B cell (primary cell): ENCODE data around the gene NPL. TPM values are rescaled to one million over a fixed set of nuclear protein-coding genes. Genes with fewer than 3 reads are reported as not detected.

Experiments used
- ATAC-seq: fragments of 200-7000 bp; cut with Tn5 transposase; one replicate; pipeline ENCODE4 v1.10.0; 2021; ENCODE audit warnings: low read depth, mild to moderate bottlenecking, moderate number of reproducible peaks, moderate library complexity
- CTCF ChIA-PET: fragments of 350-600 bp; sonication (Branson Sonifier 250); formaldehyde crosslinking; loops from one replicate; lab custom pipeline; 2021; ENCODE audit warnings: antibody characterized with exemption, inconsistent platforms; lab: Charles Lee
- POLR2A ChIA-PET: fragments of 350-600 bp; sonication (Branson Sonifier 250); formaldehyde crosslinking; loops from one replicate; lab custom pipeline; 2021; ENCODE audit warnings: antibody characterized with exemption; lab: Charles Lee
- DNase-seq: peaks from one replicate; pipeline ENCODE4 v3.0.0; 2013
- H2AFZ ChIP-seq: 2 replicates; pipeline ENCODE4 v1.6.1; 2012; ENCODE audit warnings: mild to moderate bottlenecking, low read depth, low read length; ENCODE audit not compliant: insufficient read depth, poor library complexity, severe bottlenecking
- H3K27ac ChIP-seq, 2 donors: 1 replicate in 1 of 2; 2 replicates in 1 of 2; pipeline ENCODE4 v1.5.1; 2012 to 2013; ENCODE audit warnings: low read length in 2 of 2, mild to moderate bottlenecking in 2 of 2, moderate library complexity in 1 of 2
- H3K27me3 ChIP-seq, 4 experiments: fragments of 200-600 bp in 1 of 4; sonication (generic) in 1 of 4; replicated peaks in 1 of 4; 1 replicate in 2 of 4; 2 replicates in 2 of 4; pipeline versions ENCODE4 v1.6.1 to v1.7.0; 2013 to 2016; ENCODE audit warnings: low read length in 3 of 4, mild to moderate bottlenecking in 2 of 4, mixed read lengths in 1 of 4, moderate library complexity in 1 of 4; ENCODE audit not compliant: insufficient read depth in 4 of 4, control insufficient read depth in 3 of 4; ENCODE audit errors: control extremely low read depth in 1 of 4
- H3K36me3 ChIP-seq, 2 experiments: replicated peaks in 1 of 2; 1 replicate in 1 of 2; 2 replicates in 1 of 2; pipeline versions ENCODE4 v1.6.1 to v1.7.1; 2013; ENCODE audit warnings: low read length in 1 of 2; ENCODE audit not compliant: insufficient read depth in 2 of 2, control insufficient read depth in 1 of 2; ENCODE audit errors: control extremely low read depth in 1 of 2, extremely low read depth in 1 of 2
- H3K4me1 ChIP-seq, 2 donors: fragments of 200-600 bp in 1 of 2; sonication (generic) in 1 of 2; 1 replicate in 1 of 2; 2 replicates in 1 of 2; pipeline versions ENCODE4 v1.5.1 to v1.6.1; 2013 to 2017; ENCODE audit warnings: low read length in 2 of 2; ENCODE audit not compliant: control insufficient read depth in 2 of 2, insufficient read depth in 2 of 2
- H3K4me2 ChIP-seq: replicated peaks from 2 replicates; pipeline ENCODE3; 2012; ENCODE audit warnings: mild to moderate bottlenecking, low read depth, low read length; ENCODE audit not compliant: poor library complexity, severe bottlenecking
- H3K4me3 ChIP-seq, 5 experiments: fragments of 200-600 bp in 1 of 5; sonication (generic) in 1 of 5; 1 replicate in 3 of 5; 2 replicates in 2 of 5; pipeline versions ENCODE4 v1.5.1 to v1.7.0; 2011 to 2016; ENCODE audit warnings: low read length in 4 of 5, mild to moderate bottlenecking in 4 of 5, low read depth in 2 of 5, control low read depth in 1 of 5, moderate library complexity in 1 of 5; ENCODE audit not compliant: insufficient read depth in 1 of 5; ENCODE audit errors: control extremely low read depth in 1 of 5, extremely low read depth in 1 of 5
- H3K79me2 ChIP-seq: fragments of 200-600 bp; sonication (generic); one replicate; pipeline ENCODE4 v1.6.0; 2016; ENCODE audit warnings: low read length; ENCODE audit not compliant: control insufficient read depth, insufficient read depth
- H3K9ac ChIP-seq: fragments of 200-600 bp; sonication (generic); 2 replicates; pipeline ENCODE4 v1.6.1; 2017; ENCODE audit warnings: mild to moderate bottlenecking, low read length, moderate library complexity
- H3K9me3 ChIP-seq, 3 donors: one replicate each; pipeline versions ENCODE4 v1.6.1 to v1.7.1; 2013; ENCODE audit warnings: low read length in 2 of 3; ENCODE audit not compliant: control insufficient read depth in 2 of 3, insufficient read depth in 1 of 3; ENCODE audit errors: control extremely low read depth in 1 of 3
- H4K20me1 ChIP-seq: 2 replicates; pipeline ENCODE4 v1.6.0; 2012; ENCODE audit warnings: mild to moderate bottlenecking, low read length; ENCODE audit not compliant: insufficient read depth, control insufficient read depth, poor library complexity, severe bottlenecking
- H3K27ac Mint-ChIP-seq: one replicate; pipeline ENCODE4 v1.8.0; 2021; ENCODE audit warnings: mixed read lengths
- H3K27me3 Mint-ChIP-seq: one replicate; pipeline ENCODE4 v1.8.0; 2021; ENCODE audit warnings: mixed read lengths
- H3K4me1 Mint-ChIP-seq: one replicate; pipeline ENCODE4 v1.8.0; 2021; ENCODE audit warnings: mixed read lengths
- H3K4me3 Mint-ChIP-seq: one replicate; pipeline ENCODE4 v1.8.0; 2021; ENCODE audit warnings: mixed read lengths
- H3K9me3 Mint-ChIP-seq: one replicate; pipeline ENCODE4 v1.8.0; 2022; ENCODE audit warnings: mixed read lengths; ENCODE audit not compliant: insufficient read depth
- EZH2 ChIP-seq: IDR thresholded peaks from 2 replicates; pipeline ENCODE4 v1.6.1; 2012; ENCODE audit warnings: borderline replicate concordance, low read depth, mild to moderate bottlenecking, moderate library complexity, low read length; ENCODE audit not compliant: insufficient read depth, poor library complexity, severe bottlenecking
- WGBS: methylation state at CpG from one replicate; pipeline ENCODE4 v1.1.5; 2013; ENCODE audit warnings: missing lambda C conversion rate; ENCODE audit not compliant: insufficient coverage; 5-methylcytosine and 5-hydroxymethylcytosine counted together
- intact Hi-C: fragments of 100-400 bp; cut with micrococcal nuclease; formaldehyde crosslinking; loops from one replicate; pipeline ENCODE4 v1.10.0; 2022
- polyA plus RNA-seq: library from polyadenylated mRNA; depleted of rRNA; stranded (reverse); fragments of >200 nt; gene quantifications from 2 replicates; pipeline ENCODE4 v1.2.3, GENCODE V29; 2012
- total RNA-seq, 2 donors: library from RNA; stranded (reverse); fragments of 120-200 nt in 1 of 2; gene quantifications; 1 replicate in 1 of 2; 2 replicates in 1 of 2; pipeline versions ENCODE4 v1.2.3 to v1.2.4, GENCODE V29; 2013 to 2022
- TF ChIP-seq, protein P1 (sequence below): fragments of 200-600 bp; IDR thresholded peaks from one replicate; pipeline ENCODE4 v1.8.0; 2022; ENCODE audit warnings: antibody characterized with exemption, mild to moderate bottlenecking

The NPL gene
- total and polyA plus RNA-seq, 2 donors (not counting 1 experiment from before 2014, with no cell fraction given), result 3.4 to 5.9 TPM

DNA sequence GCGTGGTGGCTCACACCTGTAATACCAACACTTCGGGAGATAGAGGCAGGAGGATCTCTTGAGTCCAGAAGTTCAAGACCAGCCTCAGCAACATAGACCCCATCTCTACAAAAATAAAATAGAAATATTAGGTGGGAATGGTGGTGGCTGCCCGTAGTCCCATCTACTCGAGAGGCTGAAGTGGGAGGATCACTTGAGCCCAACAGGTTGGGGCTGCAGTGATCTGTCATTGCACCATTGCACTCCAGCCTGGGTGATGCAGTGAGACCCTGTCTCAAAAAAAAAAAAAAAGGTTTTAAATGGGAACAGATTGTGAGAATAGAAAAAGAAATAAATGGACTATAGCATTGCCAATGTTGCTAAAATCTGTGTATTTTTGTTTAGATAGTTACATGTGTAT, 60.7 kb downstream of the NPL start:
- H3K4me1 Mint-ChIP-seq, result peaks cover 22% of the 10 kb centered on the region
- peaks cover 73% of the 10 kb centered on the region for H3K79me2 ChIP-seq
- no peak for TF ChIP-seq EZH2
- TF ChIP-seq, protein P1, sequence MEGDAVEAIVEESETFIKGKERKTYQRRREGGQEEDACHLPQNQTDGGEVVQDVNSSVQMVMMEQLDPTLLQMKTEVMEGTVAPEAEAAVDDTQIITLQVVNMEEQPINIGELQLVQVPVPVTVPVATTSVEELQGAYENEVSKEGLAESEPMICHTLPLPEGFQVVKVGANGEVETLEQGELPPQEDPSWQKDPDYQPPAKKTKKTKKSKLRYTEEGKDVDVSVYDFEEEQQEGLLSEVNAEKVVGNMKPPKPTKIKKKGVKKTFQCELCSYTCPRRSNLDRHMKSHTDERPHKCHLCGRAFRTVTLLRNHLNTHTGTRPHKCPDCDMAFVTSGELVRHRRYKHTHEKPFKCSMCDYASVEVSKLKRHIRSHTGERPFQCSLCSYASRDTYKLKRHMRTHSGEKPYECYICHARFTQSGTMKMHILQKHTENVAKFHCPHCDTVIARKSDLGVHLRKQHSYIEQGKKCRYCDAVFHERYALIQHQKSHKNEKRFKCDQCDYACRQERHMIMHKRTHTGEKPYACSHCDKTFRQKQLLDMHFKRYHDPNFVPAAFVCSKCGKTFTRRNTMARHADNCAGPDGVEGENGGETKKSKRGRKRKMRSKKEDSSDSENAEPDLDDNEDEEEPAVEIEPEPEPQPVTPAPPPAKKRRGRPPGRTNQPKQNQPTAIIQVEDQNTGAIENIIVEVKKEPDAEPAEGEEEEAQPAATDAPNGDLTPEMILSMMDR, result no peak
- 100% methylated on average over 2 of the region's 4 CpGs for WGBS
- DNase-seq (no peak), ATAC-seq (no peak)
- no peak overlapping the region for H3K27ac ChIP-seq
- peaks cover 11 to 98% of the 10 kb centered on the region in 2 experiments for H3K36me3 ChIP-seq
- no peaks in the 10 kb centered on the region for H3K4me1 ChIP-seq
- no peak overlapping the region for H3K27ac Mint-ChIP-seq
- no peaks in the 10 kb centered on the region for H3K9me3 ChIP-seq
- POLR2A ChIA-PET, result no interaction called here
- no peak overlapping the region for H2AFZ ChIP-seq
- no peak overlapping the region for H3K4me3 ChIP-seq
- no peak overlapping the region for H3K4me2 ChIP-seq
- CTCF ChIA-PET, result no interaction called here
- H3K27me3 ChIP-seq, result no peaks in the 10 kb centered on the region
- no peaks in the 10 kb centered on the region for H3K27me3 Mint-ChIP-seq
- no peak overlapping the region for H3K4me3 Mint-ChIP-seq
- H3K9ac ChIP-seq, result no peak overlapping the region
- H4K20me1 ChIP-seq, result peaks cover 96% of the 10 kb centered on the region
- intact Hi-C loops, result no loop called here
- no peaks in the 10 kb centered on the region for H3K9me3 Mint-ChIP-seq

DNA sequence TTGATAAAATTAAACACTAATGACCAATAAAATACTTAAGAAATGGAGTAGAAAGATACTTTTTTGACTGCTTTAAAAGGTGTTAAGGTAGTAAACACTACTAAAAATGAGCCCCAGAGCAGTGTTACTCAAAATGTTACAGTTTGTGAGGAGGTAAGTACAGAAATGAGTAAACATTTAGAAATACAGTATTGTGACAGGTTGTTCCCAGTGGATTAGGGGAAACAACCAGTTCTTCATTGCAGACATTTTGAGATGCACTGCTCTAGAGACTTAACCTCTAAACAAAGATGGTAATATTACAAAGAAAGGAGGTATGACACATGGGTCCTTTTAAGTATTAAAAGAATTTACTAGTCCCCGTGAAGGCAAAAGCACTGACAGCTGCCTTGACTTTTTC, 62.3 kb downstream of the NPL start:
- Histone ChIP-seq H3K4me1 (no peaks in the 10 kb centered on the region), H3K27ac (no peak overlapping the region), H4K20me1 (peaks cover 92% of the 10 kb centered on the region), H3K4me2 (no peak overlapping the region), H3K4me3 (no peak overlapping the region), H3K9ac (no peak overlapping the region), H3K27me3 (no peaks in the 10 kb centered on the region), H2AFZ (no peak overlapping the region), H3K79me2 (peaks cover 58% of the 10 kb centered on the region), H3K36me3 (peaks cover 9 to 98% of the 10 kb centered on the region in 2 experiments), H3K9me3 (no peaks in the 10 kb centered on the region)
- Mint-ChIP-seq H3K4me3 (no peak overlapping the region), H3K27me3 (no peaks in the 10 kb centered on the region), H3K9me3 (no peaks in the 10 kb centered on the region), H3K27ac (no peak overlapping the region), H3K4me1 (peaks cover 19% of the 10 kb centered on the region)
- no peak for DNase-seq
- no peak for TF ChIP-seq EZH2
- TF ChIP-seq, protein P1, result no peak
- no CpG with 5 or more reads among the region's 1 CpG for WGBS
- POLR2A ChIA-PET, result no interaction called here
- no peak for ATAC-seq
- intact Hi-C loops, result no loop called here
- CTCF ChIA-PET, result no interaction called here
